H1 (cell line): Measurements from ENCODE around the gene NPIPA5. TPM values are rescaled to one million over a fixed set of nuclear protein-coding genes. Genes with fewer than 3 reads are reported as not detected.

Experiments
- CTCF ChIA-PET: fragments of 300-600 bp; sonication (Branson Sonifier 250); formaldehyde crosslinking; loops from one replicate; lab custom pipeline; 2021; ENCODE audit not compliant: partially characterized antibody; lab: Charles Lee
- POLR2A ChIA-PET: fragments of 300-600 bp; sonication (Branson Sonifier 250); formaldehyde crosslinking; loops from one replicate; lab custom pipeline; 2021; ENCODE audit warnings: inconsistent platforms; ENCODE audit not compliant: partially characterized antibody; lab: Charles Lee
- DNase-seq, 2 experiments: peaks; one replicate each; pipeline versions ENCODE4 v3.0.0 to v3.0.0-alpha.2; 2010 to 2022; ENCODE audit warnings: low spot score in 2 of 2, low read depth in 1 of 2, mixed read lengths in 1 of 2
- FAIRE-seq: peaks from 2 replicates; lab custom pipeline; 2011; peaks lifted over from hg19 to GRCh38; lab: Jason Lieb, UNC
- H2AFZ ChIP-seq: 2 replicates; pipeline ENCODE4 v1.8.1; 2012; ENCODE audit warnings: low read length, inconsistent platforms
- H2AK5ac ChIP-seq: 2 replicates; pipeline ENCODE4 v1.6.1; 2013; ENCODE audit warnings: low read depth, low read length
- H2BK120ac ChIP-seq: replicated peaks from 2 replicates; pipeline ENCODE3; 2013; ENCODE audit warnings: low read depth, low read length, inconsistent platforms
- H2BK12ac ChIP-seq: 2 replicates; pipeline ENCODE4 v1.6.1; 2013; ENCODE audit warnings: low read depth, low read length
- H2BK15ac ChIP-seq: 2 replicates; pipeline ENCODE4 v1.6.1; 2013; ENCODE audit warnings: low read length
- H2BK20ac ChIP-seq: 2 replicates; pipeline ENCODE4 v1.6.1; 2013; ENCODE audit warnings: low read length
- H2BK5ac ChIP-seq: 2 replicates; pipeline ENCODE4 v1.6.1; 2013; ENCODE audit warnings: low read depth, low read length
- H3K14ac ChIP-seq: 2 replicates; pipeline ENCODE4 v1.6.1; 2013; ENCODE audit warnings: inconsistent platforms; ENCODE audit not compliant: insufficient read length
- H3K18ac ChIP-seq: 2 replicates; pipeline ENCODE4 v1.6.1; 2013; ENCODE audit warnings: low read length; ENCODE audit errors: extremely low read depth
- H3K23ac ChIP-seq: 2 replicates; pipeline ENCODE4 v1.6.1; 2013; ENCODE audit warnings: inconsistent platforms; ENCODE audit not compliant: insufficient read length
- H3K23me2 ChIP-seq: 2 replicates; pipeline ENCODE4 v1.6.1; 2013; ENCODE audit warnings: low read depth, low read length
- H3K27ac ChIP-seq: 2 replicates; pipeline ENCODE4 v1.6.1; 2011; ENCODE audit warnings: low read depth, low read length, inconsistent platforms
- H3K27me3 ChIP-seq, 4 experiments: replicated peaks in 1 of 4; 1 replicate in 1 of 4; 2 replicates in 3 of 4; pipeline versions ENCODE4 v1.6.1 to v1.8.1; 2011 to 2013; ENCODE audit warnings: low read length in 3 of 4, mild to moderate bottlenecking in 3 of 4, inconsistent platforms in 2 of 4, mixed read lengths in 2 of 4, moderate library complexity in 1 of 4; ENCODE audit not compliant: control insufficient read depth in 3 of 4, insufficient read depth in 3 of 4; ENCODE audit errors: extremely low read depth in 1 of 4
- H3K36me3 ChIP-seq, 4 experiments: 2 replicates each; pipeline versions ENCODE4 v1.6.1 to v1.8.1; 2011 to 2013; ENCODE audit warnings: mild to moderate bottlenecking in 4 of 4, low read length in 3 of 4, moderate library complexity in 2 of 4, control low read depth in 1 of 4, inconsistent platforms in 1 of 4; ENCODE audit not compliant: insufficient read depth in 4 of 4, control insufficient read depth in 2 of 4
- H3K4ac ChIP-seq: replicated peaks from 2 replicates; pipeline ENCODE3; 2013; ENCODE audit warnings: low read length, low read depth, mixed read lengths, inconsistent platforms; ENCODE audit not compliant: insufficient read length
- H3K4me1 ChIP-seq, 4 experiments: replicated peaks in 1 of 4; 1 replicate in 1 of 4; 2 replicates in 3 of 4; pipeline versions ENCODE4 v1.6.1 to v1.8.1; 2011 to 2013; ENCODE audit warnings: low read length in 3 of 4, inconsistent platforms in 2 of 4, mixed read lengths in 1 of 4; ENCODE audit not compliant: insufficient read depth in 4 of 4, control insufficient read depth in 3 of 4
- H3K4me2 ChIP-seq, 2 experiments: 2 replicates each; pipeline versions ENCODE4 v1.6.1 to v1.8.1; 2011 to 2013; ENCODE audit warnings: low read depth in 2 of 2, low read length in 2 of 2, control low read depth in 1 of 2, inconsistent platforms in 1 of 2, mild to moderate bottlenecking in 1 of 2; ENCODE audit not compliant: insufficient read depth in 1 of 2
- H3K4me3 ChIP-seq, 4 experiments: fragments of 200-600, 300-600 bp in 1 of 4; sonication (generic), shearing (Covaris generic), sonication (Bioruptor Twin) in 1 of 4; 2 replicates each; pipeline versions ENCODE4 v1.5.1 to v1.8.1; 2011 to 2016; ENCODE audit warnings: low read length in 4 of 4, low read depth in 3 of 4, control low read depth in 2 of 4, inconsistent platforms in 2 of 4, mild to moderate bottlenecking in 2 of 4, mixed read lengths in 1 of 4, moderate library complexity in 1 of 4; ENCODE audit not compliant: insufficient read depth in 2 of 4; ENCODE audit errors: extremely low read depth in 1 of 4
- H3K56ac ChIP-seq: replicated peaks from 2 replicates; pipeline ENCODE3; 2013; ENCODE audit warnings: low read depth, mild to moderate bottlenecking, mixed read lengths, low read length, inconsistent platforms; ENCODE audit not compliant: insufficient read length
- H3K79me1 ChIP-seq: 2 replicates; pipeline ENCODE4 v1.6.1; 2013; ENCODE audit warnings: low read depth, low read length, control low read depth
- H3K79me2 ChIP-seq, 2 experiments: 2 replicates each; pipeline versions ENCODE4 v1.6.1 to v1.8.1; 2012 to 2013; ENCODE audit warnings: low read length in 2 of 2, mild to moderate bottlenecking in 2 of 2, inconsistent platforms in 1 of 2; ENCODE audit not compliant: insufficient read depth in 2 of 2, control insufficient read depth in 1 of 2
- H3K9ac ChIP-seq, 4 experiments: replicated peaks in 1 of 4; 1 replicate in 1 of 4; 2 replicates in 3 of 4; pipeline versions ENCODE4 v1.6.1 to v1.8.1; 2011 to 2013; ENCODE audit warnings: low read depth in 3 of 4, low read length in 3 of 4, control low read depth in 2 of 4, mild to moderate bottlenecking in 2 of 4, moderate library complexity in 2 of 4, inconsistent platforms in 1 of 4; ENCODE audit errors: extremely low read depth in 1 of 4
- H3K9me3 ChIP-seq, 2 experiments: 2 replicates each; pipeline versions ENCODE4 v1.6.1 to v1.8.1; 2012 to 2013; ENCODE audit warnings: mild to moderate bottlenecking in 2 of 2, moderate library complexity in 2 of 2, control low read depth in 1 of 2, inconsistent platforms in 1 of 2, low read depth in 1 of 2, low read length in 1 of 2, mixed read lengths in 1 of 2; ENCODE audit not compliant: insufficient read depth in 2 of 2
- H4K20me1 ChIP-seq, 2 experiments: replicated peaks in 1 of 2; 2 replicates each; pipeline versions ENCODE3 to v1.8.1; 2011 to 2013; ENCODE audit warnings: inconsistent platforms in 2 of 2, low read length in 2 of 2, mild to moderate bottlenecking in 1 of 2; ENCODE audit not compliant: insufficient read depth in 2 of 2, control insufficient read depth in 1 of 2
- H4K5ac ChIP-seq: 2 replicates; pipeline ENCODE4 v1.6.1; 2013; ENCODE audit warnings: low read length, low read depth, mixed read lengths, inconsistent platforms; ENCODE audit not compliant: insufficient read length
- H4K8ac ChIP-seq: 2 replicates; pipeline ENCODE4 v1.8.0; 2013; ENCODE audit warnings: mild to moderate bottlenecking, moderate library complexity, low read length, inconsistent platforms; ENCODE audit not compliant: insufficient read depth; ENCODE audit errors: extremely low read depth
- H4K91ac ChIP-seq: replicated peaks from 2 replicates; pipeline ENCODE3; 2013; ENCODE audit warnings: low read length, mixed read lengths, inconsistent platforms; ENCODE audit not compliant: insufficient read length
- ASH2L ChIP-seq: fragments of 200-600, 300-600 bp; sonication (generic); IDR thresholded peaks from one replicate; pipeline ENCODE4 v1.7.1; 2017; ENCODE audit warnings: low read length
- GTF2F1 ChIP-seq: IDR thresholded peaks from 2 replicates; pipeline ENCODE4 v1.6.1; 2012; ENCODE audit warnings: low read depth, low read length, improper control_type of control experiment, borderline replicate concordance
- KDM4A ChIP-seq: IDR thresholded peaks from one replicate; pipeline ENCODE4 v1.7.1; 2012; ENCODE audit warnings: low read depth, mild to moderate bottlenecking, moderate library complexity, low read length, inconsistent platforms; ENCODE audit not compliant: severe bottlenecking
- PHF8 ChIP-seq: fragments of 200-600 bp; sonication (generic); conservative IDR thresholded peaks from 2 replicates; pipeline ENCODE4 v1.7.1; 2012; ENCODE audit warnings: low read depth, mild to moderate bottlenecking, inconsistent platforms, low read length, moderate library complexity
- POLR2AphosphoS5 ChIP-seq: IDR thresholded peaks from 2 replicates; pipeline ENCODE4 v1.6.1; 2011; ENCODE audit warnings: low read depth, low read length
- POU5F1 ChIP-seq: IDR thresholded peaks from 2 replicates; pipeline ENCODE4 v1.6.1; 2011; ENCODE audit warnings: low read depth, mild to moderate bottlenecking, low read length, moderate library complexity
- RAD21 ChIP-seq, 2 experiments: IDR thresholded peaks in 1 of 2; conservative IDR thresholded peaks in 1 of 2; 2 replicates each; pipeline ENCODE4 v1.6.1; 2011; ENCODE audit warnings: low read depth in 2 of 2, low read length in 2 of 2, improper control_type of control experiment in 1 of 2, inconsistent platforms in 1 of 2, mild to moderate bottlenecking in 1 of 2, moderate library complexity in 1 of 2
- SIN3A ChIP-seq, 2 experiments: IDR thresholded peaks in 1 of 2; conservative IDR thresholded peaks in 1 of 2; 2 replicates each; pipeline ENCODE4 v1.6.1; 2011 to 2012; ENCODE audit warnings: low read length in 2 of 2, improper control_type of control experiment in 1 of 2, low read depth in 1 of 2, mild to moderate bottlenecking in 1 of 2
- SIRT6 ChIP-seq: IDR thresholded peaks from one replicate; pipeline ENCODE4 v1.7.1; 2012; ENCODE audit warnings: low read length, inconsistent platforms
- SP2 ChIP-seq: IDR thresholded peaks from 2 replicates; pipeline ENCODE4 v1.6.1; 2012; ENCODE audit warnings: mild to moderate bottlenecking, low read length, inconsistent platforms
- TCF12 ChIP-seq: IDR thresholded peaks from 2 replicates; pipeline ENCODE4 v1.6.1; 2011; ENCODE audit warnings: low read depth, mild to moderate bottlenecking, low read length
- YY1 ChIP-seq: IDR thresholded peaks from 2 replicates; pipeline ENCODE4 v1.6.1; 2011; ENCODE audit warnings: low read depth, mild to moderate bottlenecking, low read length
- WGBS, 2 experiments: shearing (Covaris generic) in 1 of 2; methylation state at CpG; one replicate each; pipeline versions ENCODE4 v1.1.6 to v1.1.7; 2013 to 2015; ENCODE audit warnings: low lambda C conversion rate in 2 of 2, mixed read lengths in 2 of 2, inconsistent platforms in 1 of 2, low coverage in 1 of 2, missing lambda C conversion rate in 1 of 2; ENCODE audit not compliant: insufficient replicate concordance in 2 of 2, insufficient coverage in 1 of 2, insufficient read length in 1 of 2; ENCODE audit errors: extremely low coverage in 1 of 2, missing lambda C conversion rate in 1 of 2; 5-methylcytosine and 5-hydroxymethylcytosine counted together
- polyA plus RNA-seq, 7 experiments: library from polyadenylated mRNA; depleted of rRNA in 3 of 7; stranded (reverse) in 5 of 7; unstranded in 2 of 7; fragments of >200 nt in 5 of 7; fragments of 200-250 nt in 2 of 7; gene quantifications; 1 replicate in 5 of 7; 2 replicates in 1 of 7; 4 replicates in 1 of 7; pipeline versions ENCODE4 v1.2.1 to v1.2.3, GENCODE V29; 2011 to 2013; ENCODE audit warnings: missing spikeins in 2 of 7, mixed read lengths in 2 of 7
- total RNA-seq: library from RNA; stranded (reverse); fragmentation: NEBNext Ultra II Directional; extraction: Animal tissue kit (Norgen Biotek cat#: 25700); gene quantifications from 2 replicates; pipeline ENCODE4 v1.2.1, GENCODE V29; 2021

Gene NPIPA5
- total and polyA plus RNA-seq, 2 of the 8 experiments (the other 6 are each of a cell fraction or from before 2014, with no cell fraction given), result 0.61 to 4.1 TPM

DNA sequence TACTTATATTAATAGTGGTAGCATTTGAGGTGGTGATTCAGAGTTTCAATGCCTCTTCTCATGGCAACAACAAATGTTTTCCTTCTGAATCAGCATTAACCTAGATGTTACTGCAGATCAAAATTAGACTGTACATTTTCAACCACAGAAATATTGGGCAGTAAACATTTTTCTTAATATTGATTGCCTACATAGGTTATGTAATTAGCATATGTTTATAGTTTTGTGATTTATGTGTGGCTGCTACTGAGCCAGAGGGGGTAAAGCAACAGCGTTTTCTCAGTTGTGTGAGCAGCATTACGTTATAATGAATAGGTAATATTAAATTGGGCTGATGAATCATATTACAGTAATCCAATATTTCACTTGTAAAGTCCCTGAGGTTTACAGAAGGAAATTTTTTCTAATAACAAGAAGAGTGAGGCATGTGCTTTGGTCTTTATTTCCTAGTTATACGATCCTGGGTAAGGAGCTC, 37.5 kb upstream of the NPIPA5 start:
- Histone ChIP-seq H3K4me3 (no peak overlapping the region), H3K79me2 (no peaks in the 10 kb centered on the region), H3K4me2 (no peak overlapping the region), H2AFZ (no peak overlapping the region), H2BK15ac (no peak overlapping the region), H2AK5ac (no peak overlapping the region), H3K23me2 (no peaks in the 10 kb centered on the region), H3K56ac (no peak overlapping the region), H3K18ac (no peak overlapping the region), H4K91ac (no peak overlapping the region), H3K9me3 (no peaks in the 10 kb centered on the region), H3K9ac (no peak overlapping the region), H3K27me3 (no peaks in the 10 kb centered on the region), H3K14ac (no peak overlapping the region), H3K36me3 (no peaks in the 10 kb centered on the region), H3K27ac (no peak overlapping the region), H2BK120ac (no peak overlapping the region), H4K5ac (no peak overlapping the region), H4K8ac (no peak overlapping the region), H2BK20ac (no peak overlapping the region), H4K20me1 (no peaks in the 10 kb centered on the region), H3K23ac (no peak overlapping the region), H3K4ac (no peak overlapping the region), H3K79me1 (no peaks in the 10 kb centered on the region), H2BK5ac (no peak overlapping the region), H2BK12ac (no peak overlapping the region), H3K4me1 (no peaks in the 10 kb centered on the region)
- POLR2A ChIA-PET, result no interaction called here
- FAIRE-seq (no peak), DNase-seq (no peak)
- TF ChIP-seq PHF8 (no peak), TCF12 (no peak), POLR2AphosphoS5 (no peak), KDM4A (no peak), RAD21 (IDR thresholded peaks at IDR 0.05 in 1 of 2, conservative IDR thresholded peaks at IDR 0.05 in 1 of 2; ENCODE audit: low read depth in 2 of 2, low read length in 2 of 2) (no peak), SIRT6 (no peak), POU5F1 (no peak), ASH2L (no peak), GTF2F1 (no peak), SP2 (no peak), SIN3A (conservative IDR thresholded peaks at IDR 0.05 in 1 of 2, IDR thresholded peaks at IDR 0.05 in 1 of 2; ENCODE audit: low read depth in 1 of 2, low read length in 2 of 2) (no peak), YY1 (no peak)
- CTCF ChIA-PET, result interaction anchor here (1.0 to 1.2 kb wide), 2 partner anchors 12 to 135 kb away, joined by 4 to 5 read pairs; no protein-coding TSS in a partner anchor
- WGBS, 2 experiments, result 82% methylated on average over 3 of the region's 3 CpGs; no CpG with 5 or more reads in 1 of the 2 experiments
